Body of pancreas (tissue), 4 donors: ENCODE measurements around the gene ERCC8.

Experiments
- POLR2A ChIP-seq, 3 donors: fragments of 450-650 bp; IDR thresholded peaks; one replicate each; pipeline ENCODE4 v1.6.1; 2016; ENCODE audit warnings: antibody characterized with exemption in 3 of 3, mild to moderate bottlenecking in 2 of 3
- TF ChIP-seq, protein P1 (sequence below), 7 experiments: fragments of 450-650 bp in 4 of 7; fragments of 200-600 bp in 3 of 7; sonication (generic) in 3 of 7; IDR thresholded peaks; one replicate each; pipeline ENCODE4 v1.5.1; 2016 to 2019; ENCODE audit warnings: antibody characterized with exemption in 7 of 7

DNA sequence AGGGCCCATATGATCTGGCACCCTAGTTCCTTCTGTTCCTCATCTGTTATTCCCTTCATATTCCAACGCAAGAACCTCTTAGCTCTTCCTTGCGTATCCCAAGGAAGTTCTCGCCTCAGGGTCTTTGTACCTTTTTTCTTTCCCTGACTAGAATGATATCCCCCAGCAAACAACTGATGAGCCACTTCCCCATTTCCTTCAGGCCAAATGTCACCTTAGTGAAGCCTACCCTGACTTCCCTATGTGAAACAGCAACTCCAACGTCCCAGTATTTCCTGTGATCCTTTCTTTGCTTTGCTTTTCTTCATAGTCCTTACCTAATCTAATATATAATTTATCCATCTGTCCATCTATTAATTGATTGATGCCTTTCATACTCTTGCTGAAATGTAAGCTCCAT lies 47.9 kb downstream of the ERCC8 start:
- TF ChIP-seq, protein P1, sequence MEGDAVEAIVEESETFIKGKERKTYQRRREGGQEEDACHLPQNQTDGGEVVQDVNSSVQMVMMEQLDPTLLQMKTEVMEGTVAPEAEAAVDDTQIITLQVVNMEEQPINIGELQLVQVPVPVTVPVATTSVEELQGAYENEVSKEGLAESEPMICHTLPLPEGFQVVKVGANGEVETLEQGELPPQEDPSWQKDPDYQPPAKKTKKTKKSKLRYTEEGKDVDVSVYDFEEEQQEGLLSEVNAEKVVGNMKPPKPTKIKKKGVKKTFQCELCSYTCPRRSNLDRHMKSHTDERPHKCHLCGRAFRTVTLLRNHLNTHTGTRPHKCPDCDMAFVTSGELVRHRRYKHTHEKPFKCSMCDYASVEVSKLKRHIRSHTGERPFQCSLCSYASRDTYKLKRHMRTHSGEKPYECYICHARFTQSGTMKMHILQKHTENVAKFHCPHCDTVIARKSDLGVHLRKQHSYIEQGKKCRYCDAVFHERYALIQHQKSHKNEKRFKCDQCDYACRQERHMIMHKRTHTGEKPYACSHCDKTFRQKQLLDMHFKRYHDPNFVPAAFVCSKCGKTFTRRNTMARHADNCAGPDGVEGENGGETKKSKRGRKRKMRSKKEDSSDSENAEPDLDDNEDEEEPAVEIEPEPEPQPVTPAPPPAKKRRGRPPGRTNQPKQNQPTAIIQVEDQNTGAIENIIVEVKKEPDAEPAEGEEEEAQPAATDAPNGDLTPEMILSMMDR (IDR thresholded peaks at IDR 0.05) = no peak
- no peak for TF ChIP-seq POLR2A (IDR thresholded peaks at IDR 0.05)
